NCI-H446 treated with DMSO at 0.1 percent for 48 hours (cell line): ENCODE data around the gene CCDC85A.
"Not testable (repeated sequence)": the region's sequence is repeated elsewhere in the genome, so short reads cannot be mapped to it uniquely, and the experiment has no call there.

Experiments used
- DNase-seq: peaks from one replicate; lab custom pipeline; 2025; lab: John Stamatoyannopoulos, UW

Gene CCDC85A

DNA sequence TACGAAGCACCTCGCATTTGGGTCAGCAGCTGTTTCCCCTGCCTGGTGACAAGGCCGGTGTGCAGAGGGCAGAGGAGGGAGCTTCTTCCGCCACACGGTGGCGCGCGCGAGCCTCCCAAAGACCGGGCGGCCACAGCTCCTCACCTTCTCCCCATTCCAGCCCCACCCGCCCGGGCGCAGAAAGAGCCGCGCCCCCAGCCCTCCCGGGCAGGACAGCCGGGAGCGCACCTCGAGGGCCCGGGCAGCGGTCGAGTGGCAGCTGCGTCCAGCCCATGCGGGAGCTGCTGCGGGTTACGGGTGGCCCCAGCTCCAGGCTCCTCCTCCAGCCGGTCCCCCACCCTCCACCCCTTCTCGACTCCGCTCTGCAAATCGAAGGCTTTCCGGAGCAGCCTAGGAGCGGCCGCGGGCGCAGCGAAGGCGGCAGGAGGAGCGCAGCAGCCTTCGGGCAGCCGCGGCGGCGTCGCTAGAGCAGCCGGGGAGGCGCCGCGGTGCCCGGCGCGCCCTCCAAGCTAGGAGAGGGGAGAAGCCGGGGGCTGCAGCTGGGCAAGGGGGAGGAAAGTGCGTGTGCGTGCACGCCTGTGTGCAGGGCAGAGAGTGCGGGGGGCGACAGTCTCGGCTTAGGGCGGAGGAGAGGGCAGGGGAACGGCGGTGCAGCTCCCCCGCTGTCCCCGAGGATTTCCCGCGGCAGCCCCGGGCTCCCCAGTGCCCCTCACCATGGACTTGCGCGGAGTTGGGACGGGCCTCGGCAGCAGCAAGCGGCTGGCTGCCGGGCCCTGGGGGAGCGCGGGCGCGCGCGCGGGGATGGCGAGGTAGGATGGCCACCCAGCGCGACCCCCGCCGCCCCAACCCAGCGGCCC is at the start of gene CCDC85A:
CCDC85A (plus strand) TSS at position 348 of the 857 bp plus-strand sequence. CDS start 635 bp downstream, outside the sequence.
- DNase-seq: peak; percentile 71

DNA sequence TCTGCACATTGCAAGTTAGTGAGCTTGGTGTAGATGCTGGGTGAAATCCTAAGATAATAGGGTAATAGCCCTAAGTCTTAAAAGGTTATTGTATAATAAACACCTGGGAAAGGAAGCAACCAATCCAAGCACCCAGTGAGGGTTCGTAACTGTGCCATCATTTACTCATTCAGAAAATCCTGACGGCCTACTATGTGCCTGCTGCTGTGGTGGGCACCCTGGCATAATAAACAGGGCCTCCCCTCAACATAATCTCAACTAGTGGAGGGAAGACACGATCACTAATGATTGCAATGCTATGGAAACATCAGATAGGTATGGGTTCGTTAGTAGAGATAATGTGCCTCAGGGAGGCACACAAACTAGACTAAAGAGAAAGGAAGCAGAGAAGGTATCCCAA is 48.9 kb upstream of the CCDC85A start:
- DNase-seq: no peak

DNA sequence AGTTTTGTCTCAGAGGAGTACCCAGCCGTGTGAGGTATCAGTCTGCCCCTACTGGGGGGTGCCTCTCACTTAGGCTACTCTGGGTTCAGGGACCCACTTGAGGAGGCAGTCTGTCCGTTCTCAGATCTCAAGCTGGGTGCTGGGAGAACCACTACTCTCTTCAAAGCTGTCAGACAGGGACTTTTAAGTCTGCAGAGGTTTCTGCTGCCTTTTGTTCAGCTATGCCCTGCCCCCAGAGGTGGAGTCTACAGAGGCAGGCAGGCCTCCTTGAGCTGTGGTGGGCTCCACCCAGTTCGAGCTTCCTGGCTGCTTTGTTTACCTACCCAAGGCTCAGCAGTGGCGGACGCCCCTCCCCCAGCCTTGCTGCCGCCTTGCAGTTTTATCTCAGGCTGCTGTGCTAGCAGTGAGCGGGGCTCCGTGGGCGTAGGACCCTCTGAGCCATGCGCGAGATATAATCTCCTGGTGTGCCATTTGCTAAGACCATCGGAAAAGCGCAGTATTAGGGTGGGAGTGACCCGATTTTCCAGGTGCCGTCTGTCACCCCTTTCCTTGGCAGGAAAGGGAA is 41.2 kb upstream of the CCDC85A start:
- not testable (repeated sequence) for DNase-seq

DNA sequence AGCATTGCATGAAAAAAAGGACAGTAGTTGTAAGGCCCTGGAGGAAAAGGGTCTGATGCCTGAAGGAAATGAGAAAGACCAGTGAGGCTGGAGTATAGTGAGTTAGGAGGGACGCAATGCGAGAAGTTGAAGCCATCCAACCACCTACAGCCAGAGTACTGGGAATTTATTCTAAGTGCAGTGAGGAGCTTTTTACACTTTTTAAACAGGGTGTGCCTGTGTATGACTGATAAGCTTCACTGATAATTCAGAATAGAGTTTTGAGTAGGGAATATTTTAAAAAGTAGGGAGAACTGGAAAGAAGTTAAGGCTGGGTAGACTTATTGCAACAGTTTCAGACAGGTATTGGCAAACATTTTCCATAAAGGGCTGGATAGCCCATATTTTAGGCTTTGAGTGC is 35.9 kb upstream of the CCDC85A start:
- DNase-seq: no peak

DNA sequence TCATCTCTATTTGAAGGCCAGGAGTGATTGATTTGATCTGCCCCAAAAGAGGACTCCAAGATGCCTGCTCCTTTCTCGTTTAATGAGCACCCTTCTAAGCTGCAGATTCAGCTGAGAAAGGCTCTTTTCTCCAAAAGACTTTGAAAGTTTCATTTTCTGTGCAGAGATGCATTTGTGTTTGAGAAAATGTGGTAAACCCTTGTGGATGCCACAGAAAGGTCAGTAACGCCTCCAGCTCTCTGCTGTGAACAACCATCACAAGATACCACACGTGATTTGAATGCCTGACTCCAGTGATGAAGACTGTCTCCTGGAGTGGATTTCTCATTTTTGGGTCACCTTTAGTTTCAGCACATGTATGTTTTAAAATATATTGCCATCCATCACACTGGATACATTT is 35.0 kb upstream of the CCDC85A start:
- no peak for DNase-seq

DNA sequence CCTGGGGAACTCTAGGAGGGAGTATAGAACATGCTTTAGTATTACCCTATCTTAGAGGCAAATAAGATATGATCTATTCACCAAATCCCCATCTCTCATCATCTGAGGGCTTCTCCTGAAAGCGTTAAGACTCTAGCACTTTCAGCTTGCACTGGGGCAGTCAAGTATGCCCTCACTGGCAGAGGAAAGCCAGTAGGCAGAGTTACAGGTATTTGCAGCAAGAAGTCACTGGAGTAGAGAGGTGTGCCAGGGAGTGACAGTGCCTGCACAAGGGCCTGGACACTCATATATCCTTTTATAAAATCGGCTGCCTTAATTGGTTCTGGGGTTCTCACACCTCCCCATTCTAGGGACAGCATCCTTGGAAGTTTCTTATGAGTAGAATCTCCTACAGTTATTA is 31.9 kb upstream of the CCDC85A start:
- DNase-seq: no peak

DNA sequence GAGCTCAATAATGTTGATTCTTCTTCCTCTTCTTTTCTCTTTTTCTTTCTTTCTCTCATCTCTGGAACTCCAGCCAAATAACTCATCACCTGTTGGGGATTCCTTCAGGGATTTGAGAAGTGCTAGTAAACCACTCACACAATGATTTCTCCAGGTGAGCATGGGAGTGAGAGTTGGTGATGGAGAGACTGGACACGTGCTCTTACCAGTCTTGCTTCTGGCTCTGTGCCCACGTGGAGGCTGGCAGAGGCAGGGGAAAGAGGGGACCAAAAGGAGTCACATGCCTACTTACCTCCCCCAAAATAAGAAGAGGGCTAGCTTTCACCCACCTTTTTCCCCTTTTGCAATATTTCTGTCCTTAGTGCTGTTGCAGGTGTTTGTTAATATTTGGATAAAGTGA is 28.6 kb upstream of the CCDC85A start:
- DNase-seq: no peak

DNA sequence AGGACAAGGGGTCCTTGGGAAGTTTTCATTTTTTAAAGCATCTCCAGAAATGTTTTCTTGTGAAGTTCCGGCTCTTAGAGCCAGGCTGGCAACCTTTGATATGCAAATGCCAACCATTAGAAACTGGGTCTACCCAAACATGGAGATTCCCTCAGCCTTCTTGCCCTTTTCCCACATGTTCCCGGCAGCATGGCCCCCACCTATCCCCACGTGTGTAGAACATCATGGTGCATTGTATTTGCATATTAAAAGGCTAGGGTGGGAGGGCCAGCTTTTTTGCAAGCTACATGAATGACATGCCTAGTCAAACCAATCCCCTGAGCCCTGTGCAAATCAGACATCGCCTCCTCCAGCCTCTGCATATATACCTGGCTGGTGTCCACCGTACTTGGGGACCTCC is 23.9 kb upstream of the CCDC85A start:
- not testable (repeated sequence) for DNase-seq

DNA sequence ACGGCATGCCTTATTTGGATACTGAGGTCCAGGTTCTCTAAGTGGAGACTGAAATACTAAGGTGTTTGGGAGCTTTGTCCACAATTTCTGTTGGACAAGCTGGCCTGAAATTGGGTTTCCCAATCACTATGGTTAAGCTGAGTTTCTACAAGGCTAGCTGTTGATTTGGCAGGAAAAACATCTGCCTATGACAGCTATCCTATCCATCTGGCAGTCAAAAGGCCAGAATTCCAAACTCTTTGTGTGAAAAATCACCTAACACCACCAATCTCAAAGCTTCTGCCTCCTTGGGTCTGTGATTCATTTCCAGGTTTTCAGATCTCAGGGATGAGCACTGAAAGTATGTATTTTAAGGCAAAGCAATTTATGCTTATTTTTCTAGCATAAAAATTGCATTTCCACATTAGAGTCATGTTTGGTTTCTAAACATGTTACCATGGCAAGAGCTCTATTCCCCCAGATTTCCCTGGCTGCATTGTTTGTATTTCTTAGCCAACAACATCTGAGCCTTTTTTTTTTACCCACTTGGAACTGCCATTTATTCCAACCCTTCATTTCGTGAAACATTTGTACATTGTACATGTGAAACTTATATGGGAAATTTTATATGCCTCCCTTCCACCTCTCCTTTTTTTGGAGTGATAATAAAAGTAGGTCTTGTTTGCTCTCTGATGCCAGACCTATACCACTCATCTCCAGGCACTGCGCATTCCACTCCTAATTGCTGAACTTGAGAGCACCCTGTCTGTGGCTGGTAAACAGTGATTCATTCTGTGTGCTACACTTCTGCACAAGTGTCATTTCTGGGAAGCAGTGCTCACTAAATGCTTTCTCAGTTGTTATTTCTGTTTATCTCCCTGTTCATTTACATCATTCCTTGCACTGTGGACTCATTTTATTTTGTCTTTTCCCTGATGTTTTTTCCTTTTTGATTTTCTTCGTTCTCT is 15.9 kb upstream of the CCDC85A start:
- DNase-seq: no peak

DNA sequence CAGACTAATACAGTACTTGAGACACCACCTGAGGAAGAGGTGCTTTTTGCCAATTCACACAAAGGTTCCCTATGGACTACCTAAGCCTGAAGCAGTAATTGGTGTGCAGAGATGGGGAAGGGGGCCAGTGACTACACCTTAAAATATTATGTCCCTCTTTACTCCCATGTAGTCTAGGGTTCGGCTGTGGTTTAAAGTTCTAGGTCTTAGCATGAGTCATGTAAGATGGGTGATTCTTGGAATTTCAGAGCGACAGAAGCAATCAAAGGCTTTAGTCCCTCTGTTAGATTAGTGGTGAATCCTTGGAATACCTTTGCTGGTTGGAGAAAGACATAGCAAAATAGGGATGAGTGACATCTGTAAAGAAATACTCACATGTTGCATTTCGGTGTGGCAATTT is 14.3 kb upstream of the CCDC85A start:
- no peak for DNase-seq

DNA sequence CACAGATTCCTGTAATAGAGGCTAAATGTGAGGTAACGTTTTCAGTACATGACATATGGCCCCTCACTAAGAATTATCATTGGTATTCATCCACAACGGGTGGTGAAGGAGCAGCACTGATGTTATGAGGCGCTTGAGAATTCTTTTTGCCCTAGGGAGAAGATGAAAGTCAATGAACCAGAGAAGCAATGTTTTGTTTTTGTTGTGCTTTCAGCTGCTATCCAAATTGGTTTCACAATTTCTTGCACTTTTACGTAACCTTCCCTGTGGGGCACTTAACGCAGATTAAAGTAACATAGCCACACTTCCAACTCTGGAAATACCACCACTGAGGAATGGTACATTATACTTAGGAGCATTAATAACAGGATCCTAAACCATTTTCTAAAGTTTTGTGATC is 13.3 kb upstream of the CCDC85A start:
- DNase-seq: no peak

DNA sequence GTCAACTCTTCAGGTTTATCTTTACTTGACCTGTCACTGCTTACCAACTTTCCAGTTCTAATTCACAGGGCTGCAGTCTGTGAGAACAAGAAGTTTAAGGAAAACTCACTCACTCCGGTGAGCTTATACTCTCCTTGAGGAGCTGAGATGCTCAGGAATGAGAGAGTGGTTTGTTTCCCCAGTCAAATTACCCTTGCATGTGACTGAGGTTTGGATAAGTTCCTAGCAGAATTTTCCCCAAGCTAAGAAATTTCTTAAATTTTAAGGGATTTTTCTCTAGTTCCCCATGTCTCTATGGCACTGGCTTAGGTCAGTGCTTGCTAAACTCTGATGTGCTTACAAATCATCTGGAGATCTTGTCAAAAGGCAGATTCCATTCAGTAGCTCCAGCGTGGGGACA is 12.8 kb upstream of the CCDC85A start:
- no peak for DNase-seq

DNA sequence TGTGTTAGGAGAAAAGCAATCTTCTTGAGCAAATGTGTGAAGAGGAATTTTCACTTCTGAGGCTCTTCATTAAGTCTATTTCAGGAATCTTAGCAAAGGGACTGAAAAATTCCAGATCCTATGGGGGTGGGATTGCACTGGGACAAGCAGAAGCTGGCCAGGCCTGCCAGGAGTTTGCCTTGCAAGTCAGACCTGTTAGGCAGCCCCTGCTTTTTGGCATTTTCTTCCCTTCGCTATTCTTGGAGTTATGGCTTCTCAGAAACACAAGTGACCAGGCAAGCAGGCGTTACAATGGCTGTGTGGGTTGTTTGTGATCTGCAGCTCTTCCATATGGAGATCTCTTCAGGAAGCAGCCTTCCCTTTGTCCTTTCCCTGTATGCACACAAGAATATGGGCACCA is 8.0 kb upstream of the CCDC85A start:
- no peak for DNase-seq

DNA sequence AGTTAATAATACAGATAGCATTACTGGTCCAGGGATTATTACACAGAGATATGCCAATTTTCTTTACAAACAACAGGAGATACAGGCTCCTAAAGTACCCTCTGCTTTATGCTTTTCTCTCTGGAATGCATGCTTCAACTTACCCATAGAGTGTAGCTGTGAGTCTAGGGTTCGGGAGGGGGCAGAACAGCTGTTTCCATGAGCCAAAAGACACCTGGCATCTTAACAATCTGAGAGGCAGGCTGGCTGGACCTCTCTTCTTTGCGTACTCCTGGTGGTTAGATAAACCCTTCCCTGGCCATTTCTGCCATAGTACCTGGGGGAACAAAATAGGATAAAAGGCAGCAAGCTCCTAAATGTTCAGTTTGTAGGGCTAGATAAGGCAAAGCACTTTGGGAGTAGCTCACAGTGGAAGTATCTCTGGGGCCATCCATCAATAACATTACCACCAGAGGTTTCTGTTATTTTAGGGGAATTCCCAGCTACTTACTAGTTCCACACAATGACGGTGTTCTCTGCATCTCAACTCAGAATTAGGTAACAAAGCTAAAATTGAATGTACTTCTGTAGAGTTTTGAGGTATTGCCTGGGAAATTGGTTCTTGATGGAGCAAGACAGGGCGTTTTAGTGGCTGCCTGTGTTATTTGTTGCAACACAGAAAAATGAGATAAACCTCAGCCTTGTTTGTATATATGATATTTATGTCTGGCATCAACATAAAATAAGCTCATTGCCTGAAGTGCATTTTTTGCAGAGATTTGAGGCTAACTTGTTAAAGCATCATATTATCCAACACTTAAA is 6.2 kb upstream of the CCDC85A start:
- DNase-seq: no peak

DNA sequence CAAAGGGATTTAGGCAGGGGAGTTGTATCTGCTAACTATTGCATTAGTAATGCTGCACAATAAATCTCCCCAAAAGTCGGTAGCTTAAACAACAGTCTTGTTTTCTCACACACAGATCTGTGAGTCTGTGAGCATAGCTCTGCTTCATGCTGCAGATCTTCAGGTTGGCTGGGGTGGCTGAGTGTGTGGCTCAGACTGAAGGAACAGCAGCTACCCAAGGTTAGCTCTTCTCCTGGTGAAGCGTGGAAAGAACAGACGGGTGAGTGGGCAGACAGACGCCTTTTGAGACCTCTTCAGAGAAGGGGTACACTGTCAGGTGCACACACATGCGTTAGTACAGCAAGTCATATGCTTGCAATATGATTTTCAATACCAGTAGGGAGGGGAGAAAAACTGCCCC is 3.9 kb upstream of the CCDC85A start:
- no peak for DNase-seq

DNA sequence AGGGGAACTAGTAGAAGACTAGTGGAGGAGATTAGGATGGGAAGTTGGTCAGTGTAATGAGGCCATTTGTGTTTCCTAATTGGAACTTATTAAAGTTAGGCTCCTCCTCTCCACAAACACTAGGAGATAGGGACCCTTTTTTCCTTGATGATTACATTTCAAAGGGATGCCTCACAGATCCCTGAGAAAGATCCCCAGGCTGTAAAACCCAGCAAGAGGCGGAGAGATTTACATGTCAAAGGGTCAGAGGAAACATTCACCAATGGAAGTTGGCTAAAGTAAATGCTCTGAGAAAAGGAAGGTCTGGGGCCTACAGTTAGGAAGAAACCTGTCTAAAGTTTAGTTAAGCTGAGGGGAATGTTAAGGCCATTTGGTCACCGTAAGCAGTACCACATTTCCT is 1.4 kb upstream of the CCDC85A start:
- no peak for DNase-seq

DNA sequence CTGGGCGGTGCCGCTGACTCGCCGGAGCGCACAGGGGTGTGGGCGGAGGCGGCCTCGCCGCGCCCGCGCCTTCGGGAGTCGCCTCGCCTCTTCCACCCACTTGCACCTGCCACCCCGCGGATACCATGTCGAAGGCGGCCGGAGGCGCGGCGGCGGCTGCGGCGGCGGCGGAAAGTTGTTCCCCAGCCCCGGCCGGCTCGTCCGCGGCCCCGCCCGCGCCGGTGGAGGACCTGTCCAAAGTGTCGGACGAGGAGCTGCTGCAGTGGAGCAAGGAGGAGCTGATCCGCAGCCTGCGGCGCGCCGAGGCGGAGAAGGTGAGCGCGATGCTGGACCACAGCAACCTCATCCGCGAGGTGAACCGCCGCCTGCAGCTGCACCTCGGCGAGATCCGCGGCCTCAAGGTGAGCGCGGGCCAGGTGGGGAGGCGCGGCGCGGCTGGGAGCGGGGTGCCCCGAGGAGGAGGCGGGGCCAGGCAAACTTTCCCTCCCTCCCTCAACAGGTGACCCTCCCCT is 766 bp downstream of the CCDC85A start:
- DNase-seq: no peak

DNA sequence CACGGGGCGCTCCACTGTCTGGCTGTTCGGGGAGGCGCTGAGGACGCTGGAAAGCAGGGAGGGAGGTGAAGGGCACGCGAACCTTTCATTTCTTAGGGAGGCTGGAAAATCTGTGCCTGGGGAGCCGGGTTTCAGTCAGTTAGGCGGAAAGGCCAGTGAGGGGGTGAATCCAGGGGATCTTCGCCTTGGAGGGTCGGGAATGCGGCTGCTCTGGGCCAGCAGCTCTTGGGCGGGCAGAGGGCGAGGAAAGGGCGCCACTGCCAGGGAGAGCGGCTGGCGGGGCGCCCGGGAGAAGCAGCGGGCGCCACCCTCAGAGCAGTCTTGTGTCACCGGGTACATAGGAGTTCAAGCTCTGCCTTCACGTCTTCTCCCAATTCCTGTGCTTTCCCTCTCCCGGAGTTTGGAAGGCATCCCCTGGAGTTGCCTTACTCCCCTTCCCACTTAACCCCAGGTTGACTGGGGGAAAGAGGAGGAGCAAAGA is 1.4 kb downstream of the CCDC85A start:
- peak; percentile 26 for DNase-seq

DNA sequence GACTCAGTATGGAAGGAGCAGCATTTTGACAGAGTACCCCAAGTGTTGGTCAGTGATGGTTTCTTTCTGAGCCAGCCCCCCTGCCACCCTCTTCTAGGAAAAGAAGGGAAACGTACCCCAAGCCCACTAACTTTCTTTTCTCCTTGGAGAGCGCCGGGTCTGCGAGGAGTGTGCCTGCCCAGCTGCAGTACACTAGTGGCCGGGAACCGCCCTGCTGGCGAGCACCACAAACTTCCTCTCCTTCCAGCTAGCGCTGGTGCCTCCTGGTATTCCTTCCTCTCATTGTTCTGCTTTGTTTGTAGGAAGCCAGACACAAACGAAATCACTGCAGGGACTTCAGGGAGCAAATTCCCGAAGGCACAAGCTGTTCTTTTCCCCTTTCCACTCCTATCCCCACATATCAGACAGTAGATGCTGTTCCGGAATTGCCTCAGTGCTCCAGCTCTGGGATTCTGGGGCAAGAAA is 1.8 kb downstream of the CCDC85A start:
- peak; percentile 22 for DNase-seq

DNA sequence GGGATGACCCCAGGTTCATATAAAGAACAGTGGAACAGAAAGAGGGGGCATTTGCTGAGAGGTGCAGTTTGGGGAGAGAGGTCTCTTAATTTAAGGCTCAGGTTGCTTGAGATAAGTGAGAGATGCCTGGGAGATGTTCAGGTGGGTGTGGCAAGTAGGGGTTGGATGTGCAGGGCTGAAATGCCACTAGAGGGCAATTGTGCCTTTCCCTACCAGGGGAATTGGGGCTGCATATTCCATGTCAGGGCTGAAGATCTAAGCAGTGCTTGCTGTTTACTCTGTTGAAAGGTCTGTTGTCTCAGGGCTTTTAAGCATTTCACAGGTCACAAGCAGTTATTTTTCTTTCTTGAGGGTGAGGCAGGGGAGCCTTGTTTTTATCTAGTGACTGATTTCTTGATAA is 7.8 kb downstream of the CCDC85A start:
- DNase-seq: peak; percentile 52

DNA sequence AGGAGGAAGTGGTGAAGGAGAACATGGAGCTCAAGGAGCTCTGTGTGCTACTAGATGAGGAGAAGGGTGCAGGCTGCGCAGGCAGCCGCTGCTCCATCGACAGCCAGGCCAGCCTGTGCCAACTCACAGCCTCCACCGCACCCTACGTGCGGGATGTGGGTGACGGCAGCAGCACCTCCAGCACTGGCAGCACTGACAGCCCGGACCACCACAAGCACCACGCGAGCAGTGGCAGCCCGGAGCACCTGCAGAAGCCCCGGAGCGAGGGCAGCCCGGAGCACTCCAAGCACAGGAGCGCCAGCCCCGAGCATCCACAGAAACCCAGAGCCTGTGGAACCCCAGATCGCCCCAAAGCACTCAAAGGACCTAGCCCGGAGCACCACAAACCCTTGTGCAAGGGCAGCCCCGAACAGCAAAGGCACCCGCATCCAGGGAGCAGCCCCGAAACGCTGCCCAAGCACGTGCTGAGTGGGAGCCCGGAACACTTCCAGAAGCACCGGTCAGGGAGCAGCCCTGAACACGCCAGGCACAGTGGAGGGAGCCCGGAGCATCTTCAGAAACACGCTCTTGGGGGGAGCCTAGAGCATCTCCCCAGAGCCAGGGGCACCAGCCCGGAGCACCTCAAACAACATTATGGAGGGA is 9.0 kb downstream of the CCDC85A start:
- DNase-seq: no peak
